ENCODE measurements around the gene CLCN5. TPM values are rescaled to one million over a fixed set of nuclear protein-coding genes. Genes with fewer than 3 reads are reported as not detected.

CLCN5 gene
- total and polyA plus RNA-seq, 2 experiments from 2014 or later: 1.8 to 2.9 TPM

DNA sequence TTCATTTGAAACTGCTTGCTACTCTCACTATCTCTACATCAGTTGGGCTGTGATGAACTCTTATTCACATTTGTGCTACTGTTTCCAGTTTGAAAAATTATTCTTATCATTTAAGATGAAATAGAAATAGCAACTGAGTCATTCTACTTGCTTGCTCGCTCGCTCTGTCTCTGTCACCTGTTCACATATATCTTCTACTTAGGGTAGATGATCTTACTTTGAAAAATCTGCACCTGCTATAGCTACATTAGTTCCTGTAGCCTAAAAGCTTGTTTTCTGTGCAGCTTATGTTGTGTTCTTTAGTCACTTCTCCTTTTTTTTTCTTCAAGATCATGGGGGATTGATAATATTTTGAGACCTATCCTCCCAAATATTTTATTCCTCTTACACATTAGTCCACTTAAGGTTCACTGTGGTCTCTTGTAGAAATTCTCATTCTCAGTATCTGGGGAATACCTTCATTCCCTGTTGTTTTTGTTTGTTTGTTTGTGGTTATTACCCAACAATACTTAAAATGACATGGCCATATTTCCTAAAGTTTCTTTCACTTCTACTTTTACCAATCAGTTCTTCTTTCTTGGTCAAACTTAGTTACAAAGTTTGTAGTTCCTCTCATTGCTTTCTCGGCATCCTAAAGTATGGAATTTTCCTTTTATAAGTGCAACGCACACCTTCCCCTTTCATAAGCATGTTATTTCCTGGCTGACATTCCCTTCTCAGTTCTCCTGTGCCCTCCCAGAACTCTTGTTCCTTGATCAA lies 36.5 kb downstream of the CLCN5 start:
- Histone ChIP-seq H2AFZ (no peak overlapping the region), H3K9ac (no peak overlapping the region), H3F3A (ENCODE audit: insufficient read depth) (no peaks in the 10 kb centered on the region), H3K79me2 (ENCODE audit: insufficient read depth) (no peaks in the 10 kb centered on the region), H3K4me3 (no peak overlapping the region), H3K27ac (no peak overlapping the region), H3K4me1 (ENCODE audit: insufficient read depth) (no peaks in the 10 kb centered on the region), H3K27me3 (replicated peaks; ENCODE audit: insufficient read depth) (no peaks in the 10 kb centered on the region), H3K9me2 (ENCODE audit: insufficient read depth) (no peaks in the 10 kb centered on the region), H3K36me3 (ENCODE audit: low read depth) (no peaks in the 10 kb centered on the region), H3K4me2 (ENCODE audit: unreplicated experiment) (no peak overlapping the region), H4K20me1 (ENCODE audit: insufficient read depth) (no peaks in the 10 kb centered on the region), H3K9me3 (ENCODE audit: low read depth) (no peaks in the 10 kb centered on the region)
- TF ChIP-seq EZH2phosphoT487 (IDR thresholded peaks at IDR 0.05; ENCODE audit: insufficient read depth, low read depth): no peak
- TF ChIP-seq EZH2 (IDR thresholded peaks at IDR 0.05; ENCODE audit: insufficient read depth, poor library complexity, severe bottlenecking): no peak
- DNase-seq: no peak
- 94 to 100% methylated on average over 2 to 4 of the region's 4 CpGs for WGBS, 2 experiments (ENCODE audit: low coverage in 1 of 2, low lambda C conversion rate in 2 of 2, missing lambda C conversion rate in 2 of 2)
- in situ Hi-C loops (cut with MboI): no loop called here

DNA sequence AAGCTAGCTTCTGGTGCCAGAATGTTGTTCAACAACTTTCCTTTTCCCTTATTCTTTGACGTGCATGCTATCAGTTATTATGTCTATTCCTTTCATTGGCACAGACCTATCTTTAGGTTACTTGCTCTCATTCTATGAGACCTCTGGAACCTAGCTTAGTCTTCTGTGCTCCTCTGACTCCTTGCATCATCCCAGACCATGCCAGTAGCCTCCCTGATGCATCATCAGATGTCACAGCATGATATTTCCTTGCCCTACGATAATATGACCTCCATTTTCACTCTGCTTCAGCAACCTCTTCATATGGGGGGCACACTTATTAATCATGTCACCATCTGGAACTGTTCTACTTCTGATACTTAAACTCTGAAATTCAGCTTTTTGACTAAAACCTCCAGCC lies 37.2 kb downstream of the CLCN5 start:
- Histone ChIP-seq H4K20me1 (ENCODE audit: insufficient read depth) (no peaks in the 10 kb centered on the region), H3K4me2 (ENCODE audit: unreplicated experiment) (no peak overlapping the region), H3K27ac (no peak overlapping the region), H3K4me3 (no peak overlapping the region), H3K9ac (no peak overlapping the region), H3K79me2 (ENCODE audit: insufficient read depth) (no peaks in the 10 kb centered on the region), H3K9me3 (ENCODE audit: low read depth) (no peaks in the 10 kb centered on the region), H3F3A (ENCODE audit: insufficient read depth) (no peaks in the 10 kb centered on the region), H3K27me3 (replicated peaks; ENCODE audit: insufficient read depth) (no peaks in the 10 kb centered on the region), H3K4me1 (ENCODE audit: insufficient read depth) (no peaks in the 10 kb centered on the region), H2AFZ (no peak overlapping the region), H3K9me2 (ENCODE audit: insufficient read depth) (no peaks in the 10 kb centered on the region), H3K36me3 (ENCODE audit: low read depth) (no peaks in the 10 kb centered on the region)
- in situ Hi-C loops (cut with MboI): no loop called here
- DNase-seq: no peak
- TF ChIP-seq EZH2phosphoT487 (IDR thresholded peaks at IDR 0.05; ENCODE audit: insufficient read depth, low read depth) (no peak), EZH2 (IDR thresholded peaks at IDR 0.05; ENCODE audit: insufficient read depth, poor library complexity, severe bottlenecking) (no peak)
- 92 to 100% methylated on average over 2 of the region's 2 CpGs for WGBS, 2 experiments (ENCODE audit: low coverage in 1 of 2, low lambda C conversion rate in 2 of 2, missing lambda C conversion rate in 2 of 2)

DNA sequence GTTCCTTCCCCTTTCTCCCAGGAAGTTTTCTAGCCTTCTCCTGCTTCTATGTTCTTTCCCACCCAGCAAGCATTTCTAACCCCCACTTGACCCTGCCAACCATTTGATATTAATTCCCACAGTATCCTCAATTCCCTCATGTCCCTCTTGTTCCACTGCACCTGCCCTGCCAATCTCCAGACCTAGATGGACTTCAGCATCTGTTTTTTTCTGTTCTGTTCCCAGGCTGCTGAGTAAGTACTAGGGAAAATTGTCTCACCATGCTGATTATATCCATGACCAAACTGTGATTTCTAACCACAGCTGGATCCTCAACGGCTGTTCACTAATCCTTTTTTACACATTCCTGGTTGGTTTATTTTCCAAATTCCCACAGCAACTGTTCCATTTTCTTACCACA lies 37.7 kb downstream of the CLCN5 start:
- no peak overlapping the region for H2AFZ ChIP-seq
- no peak overlapping the region for H3K9ac ChIP-seq
- H3K4me1 ChIP-seq (ENCODE audit: insufficient read depth): no peaks in the 10 kb centered on the region
- DNase-seq: no peak
- H3K4me2 ChIP-seq (ENCODE audit: unreplicated experiment): no peak overlapping the region
- TF ChIP-seq EZH2phosphoT487 (IDR thresholded peaks at IDR 0.05; ENCODE audit: insufficient read depth, low read depth) (no peak), EZH2 (IDR thresholded peaks at IDR 0.05; ENCODE audit: insufficient read depth, poor library complexity, severe bottlenecking) (no peak)
- H3K79me2 ChIP-seq (ENCODE audit: insufficient read depth): no peaks in the 10 kb centered on the region
- WGBS, 2 experiments (ENCODE audit: low coverage in 1 of 2, low lambda C conversion rate in 2 of 2, missing lambda C conversion rate in 2 of 2): 95 to 100% methylated on average over 1 of the region's 1 CpG
- H3K27me3 ChIP-seq (replicated peaks; ENCODE audit: insufficient read depth): no peaks in the 10 kb centered on the region
- H4K20me1 ChIP-seq (ENCODE audit: insufficient read depth): no peaks in the 10 kb centered on the region
- H3K9me3 ChIP-seq (ENCODE audit: low read depth): no peaks in the 10 kb centered on the region
- in situ Hi-C loops (cut with MboI): no loop called here
- no peaks in the 10 kb centered on the region for H3K36me3 ChIP-seq (ENCODE audit: low read depth)
- H3K27ac ChIP-seq: no peak overlapping the region
- no peaks in the 10 kb centered on the region for H3K9me2 ChIP-seq (ENCODE audit: insufficient read depth)
- no peaks in the 10 kb centered on the region for H3F3A ChIP-seq (ENCODE audit: insufficient read depth)
- no peak overlapping the region for H3K4me3 ChIP-seq

DNA sequence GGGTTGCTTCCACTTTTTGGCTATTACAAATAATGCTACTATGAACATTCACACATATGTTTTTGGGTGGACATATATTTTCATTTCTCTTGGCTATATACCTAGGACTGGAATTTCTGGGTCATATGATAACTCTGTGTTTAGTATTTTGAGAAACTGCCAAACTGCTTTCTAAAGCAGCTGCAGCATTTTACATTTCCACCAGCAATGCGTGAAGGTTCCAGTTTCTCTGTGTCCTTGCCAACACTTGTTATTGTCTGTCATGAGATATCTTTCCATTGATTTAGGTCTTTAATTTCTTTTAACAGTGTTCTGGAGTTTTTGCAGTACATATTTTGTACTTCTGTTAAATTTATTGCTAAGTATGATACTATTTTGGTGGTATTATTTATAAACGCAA lies 48.3 kb downstream of the CLCN5 start:
- Histone ChIP-seq H4K20me1 (ENCODE audit: insufficient read depth) (no peaks in the 10 kb centered on the region), H3K79me2 (ENCODE audit: insufficient read depth) (no peaks in the 10 kb centered on the region), H3K27ac (no peak overlapping the region), H3K4me1 (ENCODE audit: insufficient read depth) (no peaks in the 10 kb centered on the region), H3K36me3 (ENCODE audit: low read depth) (no peaks in the 10 kb centered on the region), H3K27me3 (replicated peaks; ENCODE audit: insufficient read depth) (no peaks in the 10 kb centered on the region), H3K4me2 (ENCODE audit: unreplicated experiment) (no peak overlapping the region), H3K4me3 (no peak overlapping the region), H2AFZ (no peak overlapping the region), H3K9ac (no peak overlapping the region), H3K9me3 (ENCODE audit: low read depth) (no peaks in the 10 kb centered on the region), H3K9me2 (ENCODE audit: insufficient read depth) (no peaks in the 10 kb centered on the region), H3F3A (ENCODE audit: insufficient read depth) (no peaks in the 10 kb centered on the region)
- in situ Hi-C loops (cut with MboI): no loop called here
- WGBS, 2 experiments (ENCODE audit: low coverage in 1 of 2, low lambda C conversion rate in 2 of 2, missing lambda C conversion rate in 2 of 2): 64 to 70% methylated on average over 2 of the region's 2 CpGs
- TF ChIP-seq EZH2 (IDR thresholded peaks at IDR 0.05; ENCODE audit: insufficient read depth, poor library complexity, severe bottlenecking) (no peak), EZH2phosphoT487 (IDR thresholded peaks at IDR 0.05; ENCODE audit: insufficient read depth, low read depth) (no peak)
- no peak for DNase-seq
